Ishikawa (cell line): ENCODE data around the gene ANKRD28.

ENCODE experiments used
- CEBPB ChIP-seq: IDR thresholded peaks from 2 replicates; pipeline ENCODE4 v1.6.1; 2012
- CREB1 ChIP-seq: IDR thresholded peaks from 2 replicates; pipeline ENCODE4 v1.6.1; 2012; ENCODE audit warnings: low read depth
- EGR1 ChIP-seq: IDR thresholded peaks from 2 replicates; pipeline ENCODE4 v1.6.1; 2012
- EP300 ChIP-seq: IDR thresholded peaks from 2 replicates; pipeline ENCODE4 v1.6.1; 2012; ENCODE audit warnings: borderline replicate concordance
- FOXM1 ChIP-seq: IDR thresholded peaks from 2 replicates; pipeline ENCODE4 v1.6.1; 2012; ENCODE audit warnings: low read depth, borderline replicate concordance
- MAX ChIP-seq: IDR thresholded peaks from 2 replicates; pipeline ENCODE4 v1.6.1; 2012
- NFIC ChIP-seq: IDR thresholded peaks from 2 replicates; pipeline ENCODE4 v1.6.1; 2012
- RAD21 ChIP-seq: IDR thresholded peaks from 2 replicates; pipeline ENCODE4 v1.6.1; 2012; ENCODE audit warnings: low read depth
- REST ChIP-seq: IDR thresholded peaks from 2 replicates; pipeline ENCODE4 v1.6.1; 2012; ENCODE audit warnings: low read depth, mild to moderate bottlenecking
- TAF1 ChIP-seq: IDR thresholded peaks from 2 replicates; pipeline ENCODE4 v1.6.1; 2012; ENCODE audit warnings: low read depth, mild to moderate bottlenecking
- TCF12 ChIP-seq: IDR thresholded peaks from 2 replicates; pipeline ENCODE4 v1.6.1; 2012; ENCODE audit warnings: low read depth
- TEAD4 ChIP-seq: IDR thresholded peaks from 2 replicates; pipeline ENCODE4 v1.6.1; 2012
- YY1 ChIP-seq: IDR thresholded peaks from 2 replicates; pipeline ENCODE4 v1.6.1; 2012; ENCODE audit warnings: low read depth
- ZBTB7A ChIP-seq: IDR thresholded peaks from 2 replicates; pipeline ENCODE4 v1.6.1; 2012; ENCODE audit warnings: low read depth
- TF ChIP-seq, protein P1 (sequence below): IDR thresholded peaks from 2 replicates; pipeline ENCODE4 v1.6.1; 2012

The ANKRD28 gene

GRCh38 chr3:15815696-15816095 lies 17.9 kb upstream of the ANKRD28 start:
- TF ChIP-seq YY1: no peak
- no peak for TF ChIP-seq ZBTB7A
- no peak for TF ChIP-seq EP300
- TF ChIP-seq FOXM1: no peak
- no peak for TF ChIP-seq MAX
- no peak for TF ChIP-seq TAF1
- peak; percentile 43 for TF ChIP-seq RAD21
- TF ChIP-seq, protein P1, sequence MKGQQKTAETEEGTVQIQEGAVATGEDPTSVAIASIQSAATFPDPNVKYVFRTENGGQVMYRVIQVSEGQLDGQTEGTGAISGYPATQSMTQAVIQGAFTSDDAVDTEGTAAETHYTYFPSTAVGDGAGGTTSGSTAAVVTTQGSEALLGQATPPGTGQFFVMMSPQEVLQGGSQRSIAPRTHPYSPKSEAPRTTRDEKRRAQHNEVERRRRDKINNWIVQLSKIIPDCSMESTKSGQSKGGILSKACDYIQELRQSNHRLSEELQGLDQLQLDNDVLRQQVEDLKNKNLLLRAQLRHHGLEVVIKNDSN: no peak
- no peak for TF ChIP-seq TCF12

DNA sequence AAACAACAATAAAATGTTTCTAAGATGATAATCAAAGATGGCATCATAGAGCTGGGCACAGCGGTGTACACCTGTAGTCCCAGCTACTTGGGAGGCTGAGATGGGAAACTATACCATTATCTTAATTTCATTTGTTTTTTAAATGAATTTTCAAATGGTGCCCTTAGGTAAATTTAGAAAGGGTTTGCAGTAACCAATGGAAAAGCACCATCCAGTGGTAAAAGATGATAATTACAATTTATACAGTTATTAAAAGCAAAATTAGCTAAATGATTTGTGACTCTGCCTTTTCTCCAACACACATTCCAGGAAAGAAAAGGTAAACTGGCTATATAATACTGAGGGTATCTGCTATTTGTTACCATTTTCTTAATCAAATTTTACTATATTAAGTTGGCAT lies 14.4 kb upstream of the ANKRD28 start:
- TF ChIP-seq RAD21 (peak; percentile 61), EGR1 (no peak)

GRCh38 chr3:15810702-15811101 lies 12.9 kb upstream of the ANKRD28 start:
- TF ChIP-seq TEAD4: no peak
- no peak for TF ChIP-seq REST
- no peak for TF ChIP-seq NFIC

DNA sequence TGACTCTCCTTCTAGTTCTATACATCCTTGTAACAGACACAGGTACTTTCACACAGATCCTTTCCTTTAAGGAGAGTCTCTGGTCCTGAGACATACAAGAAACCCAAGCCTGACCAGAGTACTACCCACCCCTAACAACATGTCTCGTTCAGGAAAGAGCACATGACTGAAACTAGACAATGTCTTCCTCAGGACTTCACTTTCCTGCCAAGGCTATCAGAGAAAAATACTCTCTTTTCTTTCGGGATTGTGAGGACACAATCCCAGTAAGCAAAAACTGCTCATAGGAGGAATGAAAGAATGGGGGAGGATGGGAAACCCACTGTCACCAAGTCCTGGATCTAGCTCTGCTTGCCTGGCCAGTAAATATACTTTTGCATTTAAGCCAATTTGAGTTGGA lies 11.5 kb upstream of the ANKRD28 start:
- no peak for TF ChIP-seq ZBTB7A
- TF ChIP-seq, protein P1: no peak
- no peak for TF ChIP-seq EP300
- TF ChIP-seq EGR1: no peak
- TF ChIP-seq TCF12: no peak
- no peak for TF ChIP-seq RAD21
- TF ChIP-seq CREB1: no peak
- no peak for TF ChIP-seq YY1
- no peak for TF ChIP-seq TEAD4
- no peak for TF ChIP-seq REST
- TF ChIP-seq CEBPB: no peak
- TF ChIP-seq MAX: no peak
- no peak for TF ChIP-seq NFIC
- no peak for TF ChIP-seq FOXM1
- TF ChIP-seq TAF1: no peak

- no peak for TF ChIP-seq MAX
- TF ChIP-seq TAF1: no peak
- TF ChIP-seq EGR1: no peak
- no peak for TF ChIP-seq RAD21
- TF ChIP-seq NFIC: no peak
- no peak for TF ChIP-seq YY1
- no peak for TF ChIP-seq FOXM1
- TF ChIP-seq EP300: no peak
Observed at GRCh38 chr3:15808679-15809310, 11.0 kb upstream of the ANKRD28 start.

DNA sequence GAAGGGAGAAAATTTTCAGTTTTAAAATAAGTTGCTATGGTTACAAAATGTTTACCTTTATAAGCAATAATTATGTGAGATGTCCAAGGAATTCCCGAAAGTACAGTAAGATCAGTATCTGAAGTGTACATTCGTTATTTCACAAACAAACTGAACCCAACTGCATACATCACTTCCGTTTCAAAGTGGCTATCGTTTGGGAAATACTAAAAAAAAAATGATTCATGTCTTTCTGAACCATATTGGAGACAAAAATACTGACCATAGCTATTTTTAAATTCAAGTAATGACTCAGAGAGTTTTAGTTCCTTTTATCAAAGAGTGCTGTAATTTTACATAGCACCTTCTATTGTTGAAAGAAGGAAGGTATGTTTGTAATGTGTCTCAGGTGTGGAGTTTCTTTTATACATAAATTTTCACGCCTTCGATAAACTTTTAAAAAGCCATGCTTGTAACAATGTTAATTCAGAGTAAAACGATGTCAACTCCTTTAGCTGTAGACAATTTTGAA lies 8.0 kb upstream of the ANKRD28 start:
- TF ChIP-seq CREB1 (no peak), MAX (no peak)
